ENCODE measurements around the gene JAM2. TPM values are rescaled to one million over a fixed set of nuclear protein-coding genes. Genes with fewer than 3 reads are reported as not detected.

JAM2 gene
- total RNA-seq, 1 experiment from 2014 or later: 0.20 TPM

GRCh38 chr21:25632296-25632695 is 6.8 kb upstream of the JAM2 start:
- Mint-ChIP-seq H3K27me3 (ENCODE audit: insufficient read depth, unreplicated experiment) (peaks cover 9% of the 10 kb centered on the region), H3K4me3 (ENCODE audit: unreplicated experiment) (no peak overlapping the region), H3K27ac (ENCODE audit: unreplicated experiment) (no peak overlapping the region), H3K4me1 (ENCODE audit: low read depth, unreplicated experiment) (no peaks in the 10 kb centered on the region), H3K36me3 (ENCODE audit: insufficient read depth, unreplicated experiment) (no peaks in the 10 kb centered on the region), H3K9me3 (ENCODE audit: unreplicated experiment) (no peaks in the 10 kb centered on the region)
- TF ChIP-seq CTCF (IDR thresholded peaks at IDR 0.05; ENCODE audit: insufficient read depth in 1 of 2, low read depth in 1 of 2, low read length in 1 of 2, severe bottlenecking in 1 of 2, unreplicated experiment in 1 of 2): no peak
- ChIA-PET POLR2A (no interaction called here), CTCF (no interaction called here)
- Histone ChIP-seq H3K36me3 (ENCODE audit: control insufficient read depth, insufficient read depth, low read length) (no peaks in the 10 kb centered on the region), H3K9me3 (no peaks in the 10 kb centered on the region), H3K27me3 (replicated peaks; ENCODE audit: control insufficient read depth, insufficient read depth, low read length) (no peaks in the 10 kb centered on the region), H3K4me3 (ENCODE audit: low read depth, low read length) (no peak overlapping the region), H3K4me1 (no peaks in the 10 kb centered on the region)
- BruUV-seq (replicated peaks): no TSS peak
- DNase-seq: no peak
- intact Hi-C loops (cut with micrococcal nuclease; ENCODE audit: unreplicated experiment): no loop called here

GRCh38 chr21:25635310-25635709 is 3.7 kb upstream of the JAM2 start:
- POLR2A ChIA-PET: no interaction called here
- Histone ChIP-seq H3K4me1 (no peaks in the 10 kb centered on the region), H3K27me3 (replicated peaks; ENCODE audit: control insufficient read depth, insufficient read depth, low read length) (no peaks in the 10 kb centered on the region; the same call in 1 of the 2 replicates), H3K4me3 (ENCODE audit: low read depth, low read length) (no peak overlapping the region), H3K36me3 (ENCODE audit: control insufficient read depth, insufficient read depth, low read length) (no peaks in the 10 kb centered on the region), H3K9me3 (no peaks in the 10 kb centered on the region)
- Mint-ChIP-seq H3K27ac (ENCODE audit: unreplicated experiment) (no peak overlapping the region), H3K27me3 (ENCODE audit: insufficient read depth, unreplicated experiment) (peaks cover 15% of the 10 kb centered on the region), H3K9me3 (ENCODE audit: unreplicated experiment) (no peaks in the 10 kb centered on the region), H3K4me3 (ENCODE audit: unreplicated experiment) (no peak overlapping the region), H3K4me1 (ENCODE audit: low read depth, unreplicated experiment) (no peaks in the 10 kb centered on the region), H3K36me3 (ENCODE audit: insufficient read depth, unreplicated experiment) (no peaks in the 10 kb centered on the region)
- intact Hi-C loops (cut with micrococcal nuclease; ENCODE audit: unreplicated experiment): no loop called here
- TF ChIP-seq CTCF (IDR thresholded peaks at IDR 0.05; ENCODE audit: insufficient read depth in 1 of 2, low read depth in 1 of 2, low read length in 1 of 2, severe bottlenecking in 1 of 2, unreplicated experiment in 1 of 2): no peak
- no peak for DNase-seq
- CTCF ChIA-PET: no interaction called here
- no TSS peak for BruUV-seq (replicated peaks)

- no peaks in the 10 kb centered on the region for H3K9me3 Mint-ChIP-seq (ENCODE audit: unreplicated experiment)
- intact Hi-C loops (cut with micrococcal nuclease; ENCODE audit: unreplicated experiment): no loop called here
- POLR2A ChIA-PET: no interaction called here
- H3K4me3 Mint-ChIP-seq (ENCODE audit: unreplicated experiment): no peak overlapping the region
- CTCF ChIA-PET: no interaction called here
- DNase-seq: no peak
- no peaks in the 10 kb centered on the region for H3K36me3 Mint-ChIP-seq (ENCODE audit: insufficient read depth, unreplicated experiment)
- Histone ChIP-seq H3K36me3 (ENCODE audit: control insufficient read depth, insufficient read depth, low read length) (no peaks in the 10 kb centered on the region), H3K27me3 (replicated peaks; ENCODE audit: control insufficient read depth, insufficient read depth, low read length) (no peaks in the 10 kb centered on the region; the same call in 1 of the 2 replicates), H3K4me3 (ENCODE audit: low read depth, low read length) (no peak overlapping the region), H3K4me1 (no peaks in the 10 kb centered on the region), H3K9me3 (no peaks in the 10 kb centered on the region)
- BruUV-seq (replicated peaks): no TSS peak
- TF ChIP-seq CTCF (IDR thresholded peaks at IDR 0.05; ENCODE audit: insufficient read depth in 1 of 2, low read depth in 1 of 2, low read length in 1 of 2, severe bottlenecking in 1 of 2, unreplicated experiment in 1 of 2): no peak
- H3K27me3 Mint-ChIP-seq (ENCODE audit: insufficient read depth, unreplicated experiment): peaks cover 21% of the 10 kb centered on the region
- H3K27ac Mint-ChIP-seq (ENCODE audit: unreplicated experiment): no peak overlapping the region
- H3K4me1 Mint-ChIP-seq (ENCODE audit: low read depth, unreplicated experiment): no peaks in the 10 kb centered on the region
Measured at GRCh38 chr21:25636727-25637126, 2.3 kb upstream of the JAM2 start.
